SK-N-SH (cell line): ENCODE data around the gene COQ8B. TPM values are rescaled to one million over a fixed set of nuclear protein-coding genes. Genes with fewer than 3 reads are reported as not detected.

Experiments used
- CTCF ChIA-PET: fragments of 300-600, 350-600 bp; formaldehyde crosslinking; extraction: SDS; loops from one replicate; lab custom pipeline; 2021; lab: Yijun Ruan, JAX
- POLR2A ChIA-PET: fragments of 350-600 bp; sonication (Branson Sonifier 250); formaldehyde crosslinking; extraction: SDS; loops from one replicate; lab custom pipeline; 2020; ENCODE audit warnings: antibody characterized with exemption, inconsistent platforms; lab: Yijun Ruan, JAX
- DNase-seq: peaks from one replicate; pipeline ENCODE4 v3.0.0; 2012
- H2AFZ ChIP-seq: fragments of 200-600 bp; sonication (generic); 2 replicates; pipeline ENCODE4 v1.8.1; 2016; ENCODE audit warnings: antibody characterized with exemption, mild to moderate bottlenecking, low read depth
- H3F3A ChIP-seq: fragments of 200-600 bp; sonication (generic); replicated peaks from 2 replicates; pipeline ENCODE3; 2016; ENCODE audit warnings: antibody characterized with exemption, mild to moderate bottlenecking; ENCODE audit not compliant: insufficient read depth
- H3K27ac ChIP-seq, 2 experiments: fragments of 200-500 bp in 1 of 2; fragments of 200-600 bp in 1 of 2; sonication (Bioruptor generic) in 1 of 2; sonication (generic), shearing (Covaris generic) in 1 of 2; 2 replicates each; pipeline versions ENCODE4 v1.5.1 to v1.6.1; 2014 to 2016; ENCODE audit warnings: low read depth in 2 of 2, inconsistent platforms in 1 of 2, low read length in 1 of 2, mild to moderate bottlenecking in 1 of 2, mixed read lengths in 1 of 2
- H3K27me3 ChIP-seq: fragments of 200-600 bp; sonication (generic), shearing (Covaris generic); 2 replicates; pipeline ENCODE4 v1.6.1; 2016; ENCODE audit warnings: mixed run types; ENCODE audit not compliant: insufficient read depth
- H3K36me3 ChIP-seq, 2 experiments: fragments of 200-500 bp in 1 of 2; fragments of 200-600 bp in 1 of 2; sonication (Bioruptor generic) in 1 of 2; sonication (generic) in 1 of 2; replicated peaks in 1 of 2; 2 replicates each; pipeline versions ENCODE3 to v1.5.1; 2014 to 2016; ENCODE audit warnings: low read length in 1 of 2, mild to moderate bottlenecking in 1 of 2; ENCODE audit not compliant: insufficient read depth in 2 of 2, control insufficient read depth in 1 of 2
- H3K4me1 ChIP-seq, 2 experiments: fragments of 200-500 bp in 1 of 2; fragments of 200-600 bp in 1 of 2; sonication (Bioruptor generic) in 1 of 2; sonication (generic), shearing (Covaris generic) in 1 of 2; 2 replicates each; pipeline versions ENCODE4 v1.5.1 to v1.6.1; 2014 to 2016; ENCODE audit warnings: low read depth in 1 of 2, low read length in 1 of 2, mixed run types in 1 of 2; ENCODE audit not compliant: insufficient read depth in 2 of 2, control insufficient read depth in 1 of 2
- H3K4me2 ChIP-seq: fragments of 200-600 bp; sonication (generic), shearing (Covaris generic); 2 replicates; pipeline ENCODE4 v1.6.1; 2017; ENCODE audit warnings: mixed run types
- H3K4me3 ChIP-seq, 2 experiments: fragments of 200-500 bp in 1 of 2; fragments of 200-600 bp in 1 of 2; sonication (Bioruptor generic) in 1 of 2; sonication (generic), shearing (Covaris generic) in 1 of 2; 2 replicates each; pipeline versions ENCODE4 v1.5.1 to v1.8.1; 2014 to 2016; ENCODE audit warnings: low read depth in 2 of 2, inconsistent platforms in 1 of 2, low read length in 1 of 2, mild to moderate bottlenecking in 1 of 2, mixed read lengths in 1 of 2, moderate library complexity in 1 of 2
- H3K79me2 ChIP-seq: fragments of 200-600 bp; sonication (generic); 2 replicates; pipeline ENCODE4 v1.8.1; 2017; ENCODE audit warnings: mild to moderate bottlenecking; ENCODE audit not compliant: insufficient read depth
- H3K9ac ChIP-seq: fragments of 200-600 bp; sonication (generic); 2 replicates; pipeline ENCODE4 v1.6.1; 2017; ENCODE audit warnings: mixed run types
- H3K9me2 ChIP-seq: fragments of 200-600 bp; sonication (generic); 2 replicates; pipeline ENCODE4 v1.6.1; 2017; ENCODE audit warnings: mixed run types
- H3K9me3 ChIP-seq: fragments of 200-600 bp; sonication (generic); 2 replicates; pipeline ENCODE4 v1.6.1; 2017; ENCODE audit warnings: mixed run types, mild to moderate bottlenecking, moderate library complexity
- H4K20me1 ChIP-seq: fragments of 200-600 bp; sonication (generic); 2 replicates; pipeline ENCODE4 v1.6.1; 2017; ENCODE audit warnings: mild to moderate bottlenecking, mixed run types; ENCODE audit not compliant: insufficient read depth
- CHD2 ChIP-seq: fragments of 150-350 bp; IDR thresholded peaks from 2 replicates; pipeline ENCODE4 v1.6.1; 2018; ENCODE audit warnings: low read length; ENCODE audit not compliant: partially characterized antibody
- FOXJ3 ChIP-seq: sonication (generic); formaldehyde crosslinking; IDR thresholded peaks from 2 replicates; pipeline ENCODE4 v1.5.1; 2020; ENCODE audit warnings: mild to moderate bottlenecking, missing genetic modification reagents
- GATA2 ChIP-seq: sonication (generic); formaldehyde crosslinking; IDR thresholded peaks from 2 replicates; pipeline ENCODE4 v1.5.0; 2020; ENCODE audit warnings: mild to moderate bottlenecking, missing genetic modification reagents
- JUND ChIP-seq: IDR thresholded peaks from 2 replicates; pipeline ENCODE4 v1.4.0; 2012
- MXI1 ChIP-seq: IDR thresholded peaks from 2 replicates; pipeline ENCODE4 v1.6.1; 2012; ENCODE audit warnings: mild to moderate bottlenecking, low read depth, low read length, improper control_type of control experiment
- NFIC ChIP-seq: IDR thresholded peaks from 2 replicates; pipeline ENCODE4 v1.4.0; 2012; ENCODE audit warnings: borderline replicate concordance
- NRF1 ChIP-seq: IDR thresholded peaks from 2 replicates; pipeline ENCODE4 v1.6.1; 2012; ENCODE audit warnings: low read depth, mild to moderate bottlenecking, low read length
- POLR2AphosphoS5 ChIP-seq: IDR thresholded peaks from 2 replicates; pipeline ENCODE4 v1.6.1; 2012; ENCODE audit warnings: low read depth, low read length
- SMC3 ChIP-seq: IDR thresholded peaks from 2 replicates; pipeline ENCODE4 v1.6.1; 2012; ENCODE audit warnings: low read depth, low read length, improper control_type of control experiment
- TAF1 ChIP-seq: IDR thresholded peaks from 2 replicates; pipeline ENCODE4 v1.6.1; 2012; ENCODE audit warnings: low read depth, mild to moderate bottlenecking, low read length, moderate library complexity, borderline replicate concordance
- TCF12 ChIP-seq: IDR thresholded peaks from 2 replicates; pipeline ENCODE4 v1.4.0; 2012
- TEAD4 ChIP-seq: IDR thresholded peaks from 2 replicates; pipeline ENCODE4 v1.4.0; 2012; ENCODE audit warnings: mild to moderate bottlenecking, borderline replicate concordance; ENCODE audit not compliant: insufficient read depth
- WGBS: methylation state at CpG from one replicate; pipeline ENCODE4 v1.1.6; 2017; ENCODE audit warnings: low lambda C conversion rate; 5-methylcytosine and 5-hydroxymethylcytosine counted together
- polyA plus RNA-seq, 3 experiments: library from polyadenylated mRNA; depleted of rRNA; stranded (reverse); fragments of >200 nt; gene quantifications; 2 replicates each; pipeline ENCODE4 v1.2.3, GENCODE V29; 2012
- TF ChIP-seq, protein P1 (sequence below): IDR thresholded peaks from 2 replicates; pipeline ENCODE4; 2012
- TF ChIP-seq, protein P2 (sequence below): fragments of 150-350 bp; IDR thresholded peaks from 2 replicates; pipeline ENCODE4 v1.6.1; 2016; ENCODE audit warnings: mild to moderate bottlenecking, low read depth, low read length
- TF ChIP-seq, protein P3 (sequence below): IDR thresholded peaks from 2 replicates; pipeline ENCODE4 v1.4.0; 2012; ENCODE audit warnings: low read depth
- TF ChIP-seq, protein P4 (sequence below): IDR thresholded peaks from 2 replicates; pipeline ENCODE4 v1.6.1; 2012; ENCODE audit warnings: mild to moderate bottlenecking, low read depth, low read length, moderate library complexity

The COQ8B gene
- polyA plus RNA-seq, 1 of the 3 experiments (the other 2 are of a cell fraction): 43.8 TPM

DNA sequence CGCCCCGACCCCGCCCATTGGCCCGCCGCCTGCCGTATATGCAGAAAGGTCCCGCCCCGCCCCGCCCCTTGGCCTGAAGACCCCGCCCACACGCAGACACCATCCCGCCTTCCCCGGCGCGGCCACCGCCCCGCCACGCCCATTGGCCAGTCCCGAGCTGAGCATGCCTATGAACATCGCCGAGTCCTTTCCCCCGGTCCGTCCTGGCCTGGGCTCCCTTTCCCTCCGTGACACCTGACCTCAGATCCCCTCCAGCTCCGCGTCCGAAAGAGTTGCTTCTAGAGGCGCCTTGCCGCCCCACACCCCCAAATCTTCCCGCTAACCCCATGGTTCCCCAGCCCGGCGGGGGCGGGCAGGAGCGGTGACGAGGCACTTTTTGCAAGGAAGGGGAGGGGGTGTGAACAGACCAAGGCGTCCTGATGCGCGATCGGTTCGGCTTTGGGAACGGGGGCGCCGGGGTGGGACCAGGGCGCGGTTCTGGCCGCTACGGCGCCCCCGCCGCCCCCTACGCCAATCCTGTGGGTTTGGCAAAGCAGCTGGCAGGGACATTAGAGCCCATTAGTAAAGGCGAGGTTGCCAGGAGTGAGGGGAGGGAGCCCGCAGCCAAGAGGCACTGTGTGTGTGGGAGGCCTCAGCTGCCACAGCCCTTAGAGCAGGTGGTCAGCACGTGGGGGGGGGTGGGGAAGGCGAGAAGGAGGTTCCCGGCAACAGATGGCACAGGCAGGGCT, 25.8 kb downstream of the COQ8B start:
- H3K36me3 ChIP-seq: peaks cover under 1 to 19% of the 10 kb centered on the region in 2 experiments
- H3K9me3 ChIP-seq: no peaks in the 10 kb centered on the region
- H3K27me3 ChIP-seq: no peaks in the 10 kb centered on the region
- H3K27ac ChIP-seq: peak overlapping the region; percentile 88 to 90
- no peaks in the 10 kb centered on the region for H3K9me2 ChIP-seq
- H3K79me2 ChIP-seq: peaks cover 36% of the 10 kb centered on the region
- DNase-seq: peak; percentile 83
- peaks cover 9 to 28% of the 10 kb centered on the region in 2 experiments; a peak in 2 of 4 replicates for H3K4me1 ChIP-seq
- WGBS: 1% methylated on average over 19 of the region's 56 CpGs
- peak overlapping the region; percentile 88 for H3K9ac ChIP-seq
- peak overlapping the region; percentile 69 to 71 for H3K4me3 ChIP-seq
- CTCF ChIA-PET: interaction anchor here (0.8 to 1.3 kb wide), 5 partner anchors 27 to 108 kb away, joined by 3 to 6 read pairs (median 5); partner anchors contain the start of gene EGLN2
- H4K20me1 ChIP-seq: peaks cover 26% of the 10 kb centered on the region
- peaks cover 6% of the 10 kb centered on the region for H3F3A ChIP-seq
- H2AFZ ChIP-seq: peak overlapping the region; percentile 69; the same call in 1 of the 2 replicates
- H3K4me2 ChIP-seq: peak overlapping the region; percentile 99
- POLR2A ChIA-PET: interaction anchor here (0.7 to 2.1 kb wide), 8 partner anchors 8 to 107 kb away, joined by 3 to 15 read pairs (median 4); partner anchors contain the start of genes COQ8B and ITPKC
- peak; percentile 60 for TF ChIP-seq NFIC
- peak; percentile 64 for TF ChIP-seq NRF1
- TF ChIP-seq TCF12: peak; percentile 89
- peak; percentile 65 for TF ChIP-seq CHD2
- no peak for TF ChIP-seq SMC3
- TF ChIP-seq MXI1: 0 out of 2 replicates have a peak, but pooled peaks have one; percentile 24
- TF ChIP-seq, protein P1, sequence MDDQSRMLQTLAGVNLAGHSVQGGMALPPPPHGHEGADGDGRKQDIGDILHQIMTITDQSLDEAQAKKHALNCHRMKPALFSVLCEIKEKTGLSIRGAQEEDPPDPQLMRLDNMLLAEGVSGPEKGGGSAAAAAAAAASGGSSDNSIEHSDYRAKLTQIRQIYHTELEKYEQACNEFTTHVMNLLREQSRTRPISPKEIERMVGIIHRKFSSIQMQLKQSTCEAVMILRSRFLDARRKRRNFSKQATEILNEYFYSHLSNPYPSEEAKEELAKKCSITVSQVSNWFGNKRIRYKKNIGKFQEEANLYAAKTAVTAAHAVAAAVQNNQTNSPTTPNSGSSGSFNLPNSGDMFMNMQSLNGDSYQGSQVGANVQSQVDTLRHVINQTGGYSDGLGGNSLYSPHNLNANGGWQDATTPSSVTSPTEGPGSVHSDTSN: peak; percentile 18; the same call in 1 of the 2 replicates
- 0 out of 2 replicates have a peak, but pooled peaks have one; percentile 9 for TF ChIP-seq POLR2AphosphoS5
- TF ChIP-seq, protein P2, sequence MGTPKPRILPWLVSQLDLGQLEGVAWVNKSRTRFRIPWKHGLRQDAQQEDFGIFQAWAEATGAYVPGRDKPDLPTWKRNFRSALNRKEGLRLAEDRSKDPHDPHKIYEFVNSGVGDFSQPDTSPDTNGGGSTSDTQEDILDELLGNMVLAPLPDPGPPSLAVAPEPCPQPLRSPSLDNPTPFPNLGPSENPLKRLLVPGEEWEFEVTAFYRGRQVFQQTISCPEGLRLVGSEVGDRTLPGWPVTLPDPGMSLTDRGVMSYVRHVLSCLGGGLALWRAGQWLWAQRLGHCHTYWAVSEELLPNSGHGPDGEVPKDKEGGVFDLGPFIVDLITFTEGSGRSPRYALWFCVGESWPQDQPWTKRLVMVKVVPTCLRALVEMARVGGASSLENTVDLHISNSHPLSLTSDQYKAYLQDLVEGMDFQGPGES: no peak
- TF ChIP-seq, protein P3, sequence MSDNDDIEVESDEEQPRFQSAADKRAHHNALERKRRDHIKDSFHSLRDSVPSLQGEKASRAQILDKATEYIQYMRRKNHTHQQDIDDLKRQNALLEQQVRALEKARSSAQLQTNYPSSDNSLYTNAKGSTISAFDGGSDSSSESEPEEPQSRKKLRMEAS: peak; percentile 98
- no peak for TF ChIP-seq TEAD4

DNA sequence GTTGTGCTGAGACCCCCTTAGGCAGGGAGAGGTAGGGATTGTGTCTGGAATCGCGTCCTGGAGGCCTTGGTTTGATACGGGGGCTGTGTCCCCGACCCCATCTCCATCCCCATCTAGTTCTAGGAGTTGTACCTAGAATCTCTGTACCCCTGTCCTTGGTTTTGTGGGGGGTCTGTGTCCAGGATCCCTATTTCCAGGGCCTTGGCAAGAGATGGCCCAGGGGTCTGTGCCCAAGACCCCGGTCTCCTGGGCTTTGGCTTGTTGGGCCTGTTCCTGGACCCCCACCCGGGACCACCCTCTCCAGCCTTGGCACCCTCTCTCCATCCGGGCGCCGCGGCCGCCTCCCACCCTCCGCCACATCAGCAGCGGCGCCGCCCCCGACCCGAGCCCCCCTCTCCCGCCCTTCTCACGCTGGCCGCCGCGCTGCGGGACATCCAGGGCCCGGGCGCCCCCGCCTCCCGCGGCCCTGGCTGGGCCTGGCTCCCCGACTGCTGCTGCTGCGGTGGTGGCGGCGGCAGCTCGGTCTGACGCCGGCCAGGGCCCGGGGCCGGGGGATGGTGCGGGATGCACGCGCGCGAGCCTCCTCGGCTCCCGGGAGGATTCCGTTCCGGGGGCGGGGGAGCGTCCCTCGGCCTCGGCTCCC, 26.5 kb downstream of the COQ8B start, which contains the start of gene NUMBL:
Gene NUMBL (minus strand): TSS at position 602 of the 643 bp plus-strand sequence. CDS start 168 bp downstream, at position 434.
- Histone ChIP-seq H3K36me3 (peaks cover 7 to 15% of the 10 kb centered on the region in 2 experiments), H3F3A (peaks cover 6% of the 10 kb centered on the region), H3K4me1 (peaks cover 9 to 28% of the 10 kb centered on the region in 2 experiments; a peak in 2 of 4 replicates), H2AFZ (peak within 1 kb of the TSS; percentile 69; the same call in 1 of the 2 replicates), H3K4me2 (peak within 1 kb of the TSS; percentile 99), H3K9me3 (no peaks in the 10 kb centered on the region), H4K20me1 (peaks cover 26% of the 10 kb centered on the region), H3K27me3 (no peaks in the 10 kb centered on the region), H3K9me2 (no peaks in the 10 kb centered on the region), H3K9ac (peak within 1 kb of the TSS; percentile 88), H3K27ac (peak within 1 kb of the TSS; percentile 88 to 90), H3K4me3 (peak within 1 kb of the TSS; percentile 69 to 71), H3K79me2 (peaks cover 36% of the 10 kb centered on the region)
- ChIA-PET POLR2A (interaction anchor here (1.0 to 2.1 kb wide), 5 partner anchors 9 to 108 kb away, joined by 3 to 15 read pairs (median 5); partner anchors contain the start of genes COQ8B and ITPKC), CTCF (interaction anchor here (1.1 to 1.3 kb wide), 3 partner anchors 27 to 108 kb away, joined by 3 to 6 read pairs (median 5); partner anchors contain the start of gene EGLN2)
- WGBS: 0% methylated on average over 10 of the region's 50 CpGs
- DNase-seq: peak; percentile 99
- TF ChIP-seq JUND: no peak
- no peak for TF ChIP-seq CHD2
- TF ChIP-seq FOXJ3 (CRISPR knock-in tag): no peak
- TF ChIP-seq, protein P4, sequence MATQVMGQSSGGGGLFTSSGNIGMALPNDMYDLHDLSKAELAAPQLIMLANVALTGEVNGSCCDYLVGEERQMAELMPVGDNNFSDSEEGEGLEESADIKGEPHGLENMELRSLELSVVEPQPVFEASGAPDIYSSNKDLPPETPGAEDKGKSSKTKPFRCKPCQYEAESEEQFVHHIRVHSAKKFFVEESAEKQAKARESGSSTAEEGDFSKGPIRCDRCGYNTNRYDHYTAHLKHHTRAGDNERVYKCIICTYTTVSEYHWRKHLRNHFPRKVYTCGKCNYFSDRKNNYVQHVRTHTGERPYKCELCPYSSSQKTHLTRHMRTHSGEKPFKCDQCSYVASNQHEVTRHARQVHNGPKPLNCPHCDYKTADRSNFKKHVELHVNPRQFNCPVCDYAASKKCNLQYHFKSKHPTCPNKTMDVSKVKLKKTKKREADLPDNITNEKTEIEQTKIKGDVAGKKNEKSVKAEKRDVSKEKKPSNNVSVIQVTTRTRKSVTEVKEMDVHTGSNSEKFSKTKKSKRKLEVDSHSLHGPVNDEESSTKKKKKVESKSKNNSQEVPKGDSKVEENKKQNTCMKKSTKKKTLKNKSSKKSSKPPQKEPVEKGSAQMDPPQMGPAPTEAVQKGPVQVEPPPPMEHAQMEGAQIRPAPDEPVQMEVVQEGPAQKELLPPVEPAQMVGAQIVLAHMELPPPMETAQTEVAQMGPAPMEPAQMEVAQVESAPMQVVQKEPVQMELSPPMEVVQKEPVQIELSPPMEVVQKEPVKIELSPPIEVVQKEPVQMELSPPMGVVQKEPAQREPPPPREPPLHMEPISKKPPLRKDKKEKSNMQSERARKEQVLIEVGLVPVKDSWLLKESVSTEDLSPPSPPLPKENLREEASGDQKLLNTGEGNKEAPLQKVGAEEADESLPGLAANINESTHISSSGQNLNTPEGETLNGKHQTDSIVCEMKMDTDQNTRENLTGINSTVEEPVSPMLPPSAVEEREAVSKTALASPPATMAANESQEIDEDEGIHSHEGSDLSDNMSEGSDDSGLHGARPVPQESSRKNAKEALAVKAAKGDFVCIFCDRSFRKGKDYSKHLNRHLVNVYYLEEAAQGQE: no peak
- TF ChIP-seq GATA2 (CRISPR knock-in tag): no peak
- TF ChIP-seq, protein P1: peak; percentile 8; the same call in 1 of the 2 replicates
- no peak for TF ChIP-seq NFIC
- TF ChIP-seq TEAD4: no peak
- peak; percentile 35; the same call in 1 of the 2 replicates for TF ChIP-seq TAF1
- TF ChIP-seq POLR2AphosphoS5: peak; percentile 41; the same call in 1 of the 2 replicates
